A549 (cell line): Measurements from ENCODE around the gene RFXAP. TPM values are rescaled to one million over a fixed set of nuclear protein-coding genes. Genes with fewer than 3 reads are reported as not detected.

Source experiments
- ATAC-seq, 2 experiments: fragments of 200-7000 bp in 1 of 2; fragments of >200 bp in 1 of 2; cut with Nextera tagmentation in 1 of 2; cut with Tn5 transposase in 1 of 2; 3 replicates each; pipeline versions ENCODE4 v1.8.0 to v1.9.1; 2018 to 2020; ENCODE audit warnings: mild to moderate bottlenecking in 1 of 2, moderate library complexity in 1 of 2
- CTCF ChIA-PET: fragments of 300-600 bp; sonication (Branson Sonifier 250); formaldehyde crosslinking; extraction: SDS; loops from one replicate; lab custom pipeline; 2021; ENCODE audit warnings: antibody characterized with exemption, inconsistent platforms; lab: Yijun Ruan, JAX
- POLR2A ChIA-PET: fragments of 350-600 bp; formaldehyde crosslinking; extraction: SDS; loops from one replicate; lab custom pipeline; 2021; ENCODE audit warnings: antibody characterized with exemption, inconsistent platforms; lab: Yijun Ruan, JAX
- DNase-seq, 2 experiments: peaks; one replicate each; pipeline versions ENCODE4 v3.0.0 to v3.0.0-alpha.2; 2011 to 2016; ENCODE audit warnings: low read depth in 1 of 2, low spot score in 1 of 2
- FAIRE-seq: peaks from 2 replicates; lab custom pipeline; 2011; peaks lifted over from hg19 to GRCh38; lab: Jason Lieb, UNC
- H3K27ac ChIP-seq, 2 experiments: fragments of >200 bp; sonication (Bioruptor Twin); formaldehyde crosslinking; 3 replicates each; pipeline ENCODE4 v1.5.1; 2016 to 2017
- H3K4me1 ChIP-seq: fragments of >200 bp; sonication (Bioruptor Twin); formaldehyde crosslinking; 3 replicates; pipeline ENCODE4 v1.6.1; 2016
- H3K4me2 ChIP-seq: fragments of >200 bp; sonication (Bioruptor Twin); formaldehyde crosslinking; 3 replicates; pipeline ENCODE4 v1.6.1; 2016
- H3K4me3 ChIP-seq: fragments of >200 bp; sonication (Bioruptor Twin); formaldehyde crosslinking; 3 replicates; pipeline ENCODE4 v1.5.1; 2016
- H3K9me3 ChIP-seq: fragments of >200 bp; sonication (Bioruptor Twin); formaldehyde crosslinking; 3 replicates; pipeline ENCODE4 v1.6.1; 2016
- BCL3 ChIP-seq: fragments of >200 bp; sonication (Bioruptor Twin); formaldehyde crosslinking; IDR thresholded peaks from 3 replicates; pipeline ENCODE4 v1.6.1; 2016
- BHLHE40 ChIP-seq: IDR thresholded peaks from 2 replicates; pipeline ENCODE4 v1.6.1; 2012; ENCODE audit warnings: low read depth, low read length, inconsistent platforms
- CBX2 ChIP-seq: fragments of 200-600 bp; sonication (generic); IDR thresholded peaks from 2 replicates; pipeline ENCODE4 v1.6.1; 2016; ENCODE audit warnings: low read depth, mild to moderate bottlenecking, borderline replicate concordance
- CEBPB ChIP-seq, 2 experiments: fragments of >200 bp in 1 of 2; sonication (Bioruptor Twin) in 1 of 2; formaldehyde crosslinking in 1 of 2; IDR thresholded peaks; 2 replicates each; pipeline ENCODE4 v1.6.1; 2012 to 2016
- EHF ChIP-seq: fragments of 250-450 bp; sonication (Bioruptor Pico); IDR thresholded peaks from 2 replicates; pipeline ENCODE4 v1.5.0; 2020; ENCODE audit warnings: mild to moderate bottlenecking
- EHMT2 ChIP-seq: fragments of 200-600 bp; sonication (generic); IDR thresholded peaks from 2 replicates; pipeline ENCODE4 v1.6.1; 2016; ENCODE audit warnings: antibody characterized with exemption, low read depth, mild to moderate bottlenecking, moderate library complexity
- HDAC2 ChIP-seq: fragments of 200-600 bp; sonication (generic); IDR thresholded peaks from 2 replicates; pipeline ENCODE4 v1.6.1; 2016
- HOXA7 ChIP-seq: fragments of 250-450 bp; sonication (Bioruptor Pico); IDR thresholded peaks from 2 replicates; pipeline ENCODE4 v1.5.0; 2020; ENCODE audit warnings: mild to moderate bottlenecking, moderate library complexity
- HOXB13 ChIP-seq: fragments of 250-450 bp; sonication (Bioruptor Pico); IDR thresholded peaks from 2 replicates; pipeline ENCODE4 v1.5.0; 2020; ENCODE audit warnings: low read depth, mild to moderate bottlenecking, moderate library complexity
- HOXB5 ChIP-seq: fragments of 250-450 bp; sonication (Bioruptor Pico); IDR thresholded peaks from 2 replicates; pipeline ENCODE4 v1.5.0; 2020; ENCODE audit warnings: mild to moderate bottlenecking, moderate library complexity
- JUN ChIP-seq, 2 experiments: fragments of >200 bp; sonication (Bioruptor Twin); formaldehyde crosslinking; IDR thresholded peaks; 2 replicates in 1 of 2; 3 replicates in 1 of 2; pipeline ENCODE4 v1.6.1; 2016 to 2017
- KDM1A ChIP-seq: fragments of 200-600 bp; sonication (generic); IDR thresholded peaks from 2 replicates; pipeline ENCODE4 v1.6.1; 2016; ENCODE audit warnings: low read depth, mild to moderate bottlenecking
- MAFK ChIP-seq: fragments of 450-650 bp; IDR thresholded peaks from 2 replicates; pipeline ENCODE4 v1.6.1; 2014; ENCODE audit not compliant: partially characterized antibody
- MAX ChIP-seq: IDR thresholded peaks from 2 replicates; pipeline ENCODE4 v1.6.1; 2012
- MAZ ChIP-seq: fragments of 150-350 bp; IDR thresholded peaks from 2 replicates; pipeline ENCODE4 v1.6.1; 2014; ENCODE audit warnings: antibody characterized with exemption, low read depth, low read length, borderline replicate concordance
- NFE2L2 ChIP-seq: fragments of 150-350 bp; conservative IDR thresholded peaks from 2 replicates; pipeline ENCODE4 v1.6.1; 2014; ENCODE audit warnings: low read length
- NR3C1 ChIP-seq: fragments of >200 bp; sonication (Bioruptor Twin); formaldehyde crosslinking; IDR thresholded peaks from 3 replicates; pipeline ENCODE4 v1.6.1; 2017
- PBX3 ChIP-seq: IDR thresholded peaks from 2 replicates; pipeline ENCODE4 v1.6.1; 2012
- PHF8 ChIP-seq: fragments of 200-600 bp; sonication (generic); IDR thresholded peaks from 2 replicates; pipeline ENCODE4 v1.6.1; 2016; ENCODE audit warnings: low read depth, mild to moderate bottlenecking, antibody characterized with exemption, moderate library complexity, borderline replicate concordance
- RAD21 ChIP-seq, 2 experiments: fragments of >200 bp in 1 of 2; sonication (Bioruptor Twin) in 1 of 2; formaldehyde crosslinking in 1 of 2; IDR thresholded peaks in 1 of 2; conservative IDR thresholded peaks in 1 of 2; 2 replicates in 1 of 2; 3 replicates in 1 of 2; pipeline ENCODE4 v1.6.1; 2012 to 2018; ENCODE audit warnings: inconsistent platforms in 1 of 2
- RARB ChIP-seq: fragments of 250-450 bp; sonication (Bioruptor Pico); IDR thresholded peaks from 2 replicates; pipeline ENCODE4 v1.8.0; 2021; ENCODE audit warnings: mild to moderate bottlenecking, moderate library complexity
- RCOR1 ChIP-seq: fragments of 150-350 bp; IDR thresholded peaks from 2 replicates; pipeline ENCODE4 v1.6.1; 2014; ENCODE audit warnings: antibody characterized with exemption, low read length, low read depth
- RNF2 ChIP-seq: fragments of 200-600 bp; sonication (generic); IDR thresholded peaks from 2 replicates; pipeline ENCODE4 v1.6.1; 2016; ENCODE audit warnings: low read depth, mild to moderate bottlenecking, antibody characterized with exemption, moderate library complexity, borderline replicate concordance
- SMC3 ChIP-seq: fragments of >200 bp; sonication (Bioruptor Twin); formaldehyde crosslinking; IDR thresholded peaks from 3 replicates; pipeline ENCODE4 v1.6.1; 2018; ENCODE audit warnings: inconsistent platforms
- SREBF2 ChIP-seq: fragments of 450-650 bp; IDR thresholded peaks from 2 replicates; pipeline ENCODE4 v1.6.1; 2014; ENCODE audit warnings: mild to moderate bottlenecking, moderate library complexity
- ZFP36 ChIP-seq: fragments of 450-650 bp; IDR thresholded peaks from 2 replicates; pipeline ENCODE4 v1.6.1; 2014; ENCODE audit warnings: borderline replicate concordance; ENCODE audit not compliant: partially characterized antibody
- WGBS: methylation state at CpG from one replicate; pipeline ENCODE4 v1.1.6; 2017; ENCODE audit errors: missing lambda C conversion rate; 5-methylcytosine and 5-hydroxymethylcytosine counted together
- polyA plus RNA-seq, 4 experiments: library from polyadenylated mRNA; depleted of rRNA in 3 of 4; stranded (reverse); fragments of >200 nt; fragmentation: RNase III in 1 of 4; extraction: RNeasy Plus Mini Kit Qiagen cat#74134 plus additional on column Dnase treatment in 1 of 4; gene quantifications; 2 replicates in 3 of 4; 3 replicates in 1 of 4; pipeline ENCODE4 v1.2.3, GENCODE V29; 2011 to 2017

The RFXAP gene
- polyA plus RNA-seq, 2 of the 4 experiments (the other 2 are of a cell fraction) = 2.5 TPM

- TF ChIP-seq NR3C1 = no peak
Observed at GRCh38 chr13:36801035-36801434, 18.0 kb upstream of the RFXAP start (continued).

- Histone ChIP-seq H3K4me2 (no peak overlapping the region), H3K9me3 (no peaks in the 10 kb centered on the region), H3K27ac (no peak overlapping the region), H3K4me1 (no peaks in the 10 kb centered on the region), H3K4me3 (no peak overlapping the region)
- POLR2A ChIA-PET = no interaction called here
- CTCF ChIA-PET = no interaction called here
- TF ChIP-seq RAD21 (conservative IDR thresholded peaks at IDR 0.05 in 1 of 2, IDR thresholded peaks at IDR 0.05 in 1 of 2) (no peak), MAZ (no peak), CEBPB (IDR thresholded peaks at IDR 0.05) (no peak), MAX (no peak), HOXA7 (CRISPR knock-in tag) (no peak), PBX3 (no peak), HOXB13 (CRISPR knock-in tag) (no peak), ZFP36 (no peak), NFE2L2 (no peak), HDAC2 (no peak), EHMT2 (no peak), JUN (IDR thresholded peaks at IDR 0.05) (no peak), HOXB5 (CRISPR knock-in tag) (no peak)
- ATAC-seq (no peak), DNase-seq (no peak), FAIRE-seq (no peak)
- 14% methylated on average over 6 of the region's 6 CpGs for WGBS
Observed at GRCh38 chr13:36804588-36804987, 14.4 kb upstream of the RFXAP start.

GRCh38 chr13:36806102-36806501 lies 12.9 kb upstream of the RFXAP start:
- CTCF ChIA-PET = interaction anchor here (0.6 to 0.7 kb wide), 2 partner anchors 60 to 619 kb away, joined by 3 read pairs; no protein-coding TSS in a partner anchor
- FAIRE-seq = no peak

More at GRCh38 chr13:36806102-36806501, 12.9 kb upstream of the RFXAP start:
- WGBS = 93% methylated on average over 2 of the region's 2 CpGs
- no peaks in the 10 kb centered on the region for H3K4me1 ChIP-seq
- H3K4me2 ChIP-seq = no peak overlapping the region
- POLR2A ChIA-PET = no interaction called here
- no peak for DNase-seq
- H3K9me3 ChIP-seq = no peaks in the 10 kb centered on the region
- H3K4me3 ChIP-seq = no peak overlapping the region
- TF ChIP-seq CBX2 (no peak), EHF (CRISPR knock-in tag) (no peak), PHF8 (no peak), NR3C1 (no peak), KDM1A (no peak), BHLHE40 (no peak), BCL3 (no peak), SREBF2 (no peak), RCOR1 (no peak), RARB (no peak), SMC3 (no peak), PBX3 (no peak), HOXB13 (CRISPR knock-in tag) (no peak), MAFK (no peak), MAX (no peak), RNF2 (no peak)
- ATAC-seq = no peak
- no peak overlapping the region for H3K27ac ChIP-seq
